Testis (tissue), 3 donors: ENCODE measurements around the gene RNASEH2B. TPM values are rescaled to one million over a fixed set of nuclear protein-coding genes. Genes with fewer than 3 reads are reported as not detected.

Experiments
- DNase-seq: peaks from one replicate; pipeline ENCODE4 v3.0.0-alpha.2; 2019
- H3K27ac ChIP-seq, 2 donors: fragments of 200-600 bp; sonication (generic); one replicate each; pipeline ENCODE4 v1.5.1; 2019
- H3K27me3 ChIP-seq: fragments of 200-600 bp; sonication (generic); one replicate; pipeline ENCODE4 v1.5.1; 2019
- H3K36me3 ChIP-seq: fragments of 200-600 bp; sonication (generic); one replicate; pipeline ENCODE4 v1.5.1; 2017; ENCODE audit warnings: low read depth; ENCODE audit errors: missing control alignments
- H3K4me1 ChIP-seq: fragments of 200-600 bp; sonication (generic); one replicate; pipeline ENCODE4 v1.5.1; 2019
- H3K4me3 ChIP-seq, 2 donors: fragments of 200-600 bp; sonication (generic); one replicate each; pipeline ENCODE4 v1.5.1; 2017 to 2019
- H3K9me3 ChIP-seq: fragments of 200-600 bp; sonication (generic); one replicate; pipeline ENCODE4 v1.5.1; 2017
- CTCF ChIP-seq, 3 experiments: fragments of 450-650 bp in 2 of 3; fragments of 200-600 bp in 1 of 3; sonication (generic) in 1 of 3; IDR thresholded peaks; one replicate each; pipeline ENCODE4 v1.5.1; 2016 to 2019; ENCODE audit warnings: antibody characterized with exemption in 3 of 3, mild to moderate bottlenecking in 2 of 3, moderate library complexity in 1 of 3
- POLR2A ChIP-seq: fragments of 450-650 bp; IDR thresholded peaks from one replicate; pipeline ENCODE4 v1.6.1; 2017; ENCODE audit warnings: antibody characterized with exemption, mild to moderate bottlenecking, moderate library complexity
- WGBS, 2 donors: methylation state at CpG; one replicate each; pipeline ENCODE4 v1.1.5; 2018; 5-methylcytosine and 5-hydroxymethylcytosine counted together
- intact Hi-C: fragments of 100-400 bp; cut with DNase I; formaldehyde crosslinking; loops from one replicate; pipeline ENCODE4 v1.15.1; 2023; ENCODE audit warnings: low total_unique reads
- polyA plus RNA-seq: library from polyadenylated mRNA; stranded (reverse); fragments of 350-450 nt; fragmentation: Illumina TruSeq; extraction: RNeasy Lipid Tissue Mini Kit (QIAGEN cat#74804); gene quantifications from one replicate; pipeline ENCODE4 v1.2.3, GENCODE V29; 2014; ENCODE audit warnings: low read depth, low replicate concordance; ENCODE audit not compliant: insufficient read depth
- total RNA-seq, 2 donors: library from RNA; depleted of rRNA; stranded (reverse); fragments of >200 nt; gene quantifications; one replicate each; pipeline ENCODE4 v1.2.3, GENCODE V29; 2016

The RNASEH2B gene
- total and polyA plus RNA-seq, 3 donors from 2014 or later, result 38.2 to 52.3 (median 43.4) TPM

GRCh38 chr13:50969691-50970090 lies 60.1 kb downstream of the RNASEH2B start:
- 69 to 76% methylated on average over 11 of the region's 11 CpGs for WGBS, 2 donors
- intact Hi-C loops, result no loop called here
- Histone ChIP-seq H3K27me3 (no peaks in the 10 kb centered on the region), H3K27ac (no peak overlapping the region), H3K4me3 (no peak overlapping the region), H3K36me3 (no peaks in the 10 kb centered on the region), H3K4me1 (no peaks in the 10 kb centered on the region), H3K9me3 (no peaks in the 10 kb centered on the region)
- TF ChIP-seq POLR2A, result no peak
- no peak for TF ChIP-seq CTCF (IDR thresholded peaks at IDR 0.05)
- DNase-seq, result no peak

GRCh38 chr13:50970956-50971355 lies 61.4 kb downstream of the RNASEH2B start:
- intact Hi-C loops, result no loop called here
- Histone ChIP-seq H3K4me1 (no peaks in the 10 kb centered on the region), H3K9me3 (no peaks in the 10 kb centered on the region), H3K27ac (no peak overlapping the region), H3K27me3 (no peaks in the 10 kb centered on the region), H3K36me3 (no peaks in the 10 kb centered on the region), H3K4me3 (no peak overlapping the region)
- TF ChIP-seq CTCF (IDR thresholded peaks at IDR 0.05) (no peak), POLR2A (no peak)
- 58 to 64% methylated on average over 2 of the region's 2 CpGs for WGBS, 2 donors
- DNase-seq, result no peak

DNA sequence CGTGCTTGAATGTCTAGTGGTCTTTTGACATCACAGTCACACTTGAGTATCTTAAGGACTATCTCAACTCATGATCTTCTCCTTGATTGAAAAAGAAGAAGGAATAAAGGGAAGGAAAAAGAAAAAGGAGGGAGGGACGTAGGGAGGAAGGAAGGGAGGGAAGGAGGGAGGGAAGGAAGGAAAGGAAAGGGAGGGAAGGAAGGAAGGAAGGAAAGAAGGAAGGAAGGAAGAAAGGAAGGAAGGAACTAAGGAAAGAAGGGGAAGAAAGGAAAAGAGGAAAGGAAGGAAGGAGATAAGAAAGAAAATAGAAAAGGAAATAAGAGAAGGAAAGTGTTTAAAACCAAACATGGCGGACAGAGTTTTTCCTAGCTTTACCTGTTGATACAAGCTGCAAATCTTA lies 64.7 kb downstream of the RNASEH2B start:
- TF ChIP-seq POLR2A (no peak), CTCF (IDR thresholded peaks at IDR 0.05) (no peak)
- DNase-seq, result no peak
- no peaks in the 10 kb centered on the region for H3K9me3 ChIP-seq
- no peak overlapping the region for H3K27ac ChIP-seq
- intact Hi-C loops, result no loop called here
- no peaks in the 10 kb centered on the region for H3K4me1 ChIP-seq
- H3K27me3 ChIP-seq, result no peaks in the 10 kb centered on the region
- WGBS, 2 donors, result 79 to 93% methylated on average over 3 of the region's 3 CpGs
- H3K4me3 ChIP-seq, result no peak overlapping the region
- no peaks in the 10 kb centered on the region for H3K36me3 ChIP-seq

DNA sequence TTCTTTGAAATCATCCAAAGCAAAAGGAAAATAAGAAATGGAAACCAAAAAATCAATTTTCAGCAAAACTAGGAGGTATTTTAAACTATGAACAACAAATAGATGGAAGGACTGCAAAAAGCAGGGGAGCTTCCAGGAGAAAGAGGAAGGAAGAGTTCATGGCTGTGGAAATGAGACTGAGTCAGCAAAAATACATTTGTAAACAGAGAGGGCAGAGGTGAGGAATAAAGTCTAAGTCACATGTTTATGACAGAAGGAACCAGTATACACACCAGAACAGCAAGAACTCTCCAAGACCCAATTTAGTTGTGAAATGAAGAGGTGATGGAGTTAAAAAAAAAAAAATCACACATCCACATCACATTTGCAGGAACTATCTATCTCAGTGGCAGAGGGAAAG lies 69.6 kb downstream of the RNASEH2B start:
- no peak overlapping the region for H3K27ac ChIP-seq
- no peaks in the 10 kb centered on the region for H3K27me3 ChIP-seq
- TF ChIP-seq CTCF (IDR thresholded peaks at IDR 0.05) (no peak), POLR2A (no peak)
- intact Hi-C loops, result no loop called here
- no peak overlapping the region for H3K4me3 ChIP-seq
- H3K36me3 ChIP-seq, result no peaks in the 10 kb centered on the region
- no peak for DNase-seq
- H3K9me3 ChIP-seq, result no peaks in the 10 kb centered on the region
- H3K4me1 ChIP-seq, result no peaks in the 10 kb centered on the region

GRCh38 chr13:50981686-50982085 lies 72.1 kb downstream of the RNASEH2B start:
- Histone ChIP-seq H3K9me3 (no peaks in the 10 kb centered on the region), H3K4me1 (no peaks in the 10 kb centered on the region), H3K36me3 (no peaks in the 10 kb centered on the region), H3K27ac (no peak overlapping the region), H3K27me3 (no peaks in the 10 kb centered on the region), H3K4me3 (no peak overlapping the region)
- intact Hi-C loops, result no loop called here
- DNase-seq, result no peak
- 73 to 86% methylated on average over 4 of the region's 4 CpGs for WGBS, 2 donors
- no peak for TF ChIP-seq POLR2A
- TF ChIP-seq CTCF (IDR thresholded peaks at IDR 0.05), result no peak
